Lower leg skin (tissue), 4 donors: ENCODE data around the gene GJD2. TPM values are rescaled to one million over a fixed set of nuclear protein-coding genes. Genes with fewer than 3 reads are reported as not detected.

ENCODE experiments used
- DNase-seq, 2 donors: peaks; one replicate each; pipeline ENCODE4 v3.0.0-alpha.2; 2019; ENCODE audit warnings: low spot score in 2 of 2
- H3K4me3 ChIP-seq: fragments of 200-600 bp; sonication (generic); 2 replicates; pipeline ENCODE4 v1.5.1; 2017; ENCODE audit warnings: mild to moderate bottlenecking, low read depth; ENCODE audit not compliant: poor library complexity, severe bottlenecking
- CTCF ChIP-seq, 3 donors: fragments of 450-650 bp; IDR thresholded peaks; one replicate each; pipeline ENCODE4 v1.5.1; 2016; ENCODE audit warnings: antibody characterized with exemption in 3 of 3, mild to moderate bottlenecking in 3 of 3, moderate library complexity in 2 of 3
- POLR2A ChIP-seq, 2 donors: fragments of 450-650 bp; IDR thresholded peaks; one replicate each; pipeline ENCODE4 v1.6.1; 2016 to 2017; ENCODE audit warnings: antibody characterized with exemption in 2 of 2, mild to moderate bottlenecking in 1 of 2, moderate library complexity in 1 of 2
- WGBS, 2 donors: methylation state at CpG; one replicate each; pipeline ENCODE4 v1.1.5; 2018; 5-methylcytosine and 5-hydroxymethylcytosine counted together
- intact Hi-C: fragments of 100-400 bp; cut with DNase I; formaldehyde crosslinking; loops from one replicate; pipeline ENCODE4 v1.15.0; 2023; ENCODE audit warnings: low total_unique reads
- total RNA-seq, 4 donors: library from RNA; depleted of rRNA; stranded (reverse); fragments of >200 nt; gene quantifications; one replicate each; pipeline ENCODE4 v1.1.0, GENCODE V29; 2016

The GJD2 gene
- total RNA-seq, 4 donors from 2014 or later: not detected

DNA sequence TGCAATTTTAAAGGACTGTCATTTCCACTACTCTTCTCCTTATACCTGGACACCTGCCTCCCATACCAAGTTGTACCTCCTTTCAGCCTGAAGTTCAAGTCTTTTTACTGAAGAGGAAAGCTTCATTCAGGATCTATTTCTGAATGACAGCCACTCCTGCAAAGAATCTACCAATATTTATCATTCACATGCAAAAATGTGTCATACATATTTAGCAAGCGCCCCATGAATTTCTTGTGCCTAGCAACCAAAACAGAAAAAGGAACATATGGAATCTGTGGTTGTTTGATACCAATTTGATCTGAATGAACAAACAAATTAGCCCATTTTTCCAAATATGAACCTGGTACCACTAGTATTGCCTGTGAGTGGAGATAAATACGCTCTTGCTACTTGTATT, 16.8 kb downstream of the GJD2 start:
- TF ChIP-seq POLR2A (IDR thresholded peaks at IDR 0.05): no peak
- no peak for TF ChIP-seq CTCF (IDR thresholded peaks at IDR 0.05)
- 89% methylated on average over 2 of the region's 2 CpGs for WGBS, 2 donors
- H3K4me3 ChIP-seq: no peak overlapping the region
- DNase-seq: no peak
- intact Hi-C loops: no loop called here

- no peak for DNase-seq
Measured at GRCh38 chr15:34737477-34737876, 17.3 kb downstream of the GJD2 start.

GRCh38 chr15:34734303-34734702, 20.5 kb downstream of the GJD2 start:
- no peak for TF ChIP-seq CTCF (IDR thresholded peaks at IDR 0.05)
- TF ChIP-seq POLR2A (IDR thresholded peaks at IDR 0.05): no peak
- no peak for DNase-seq
- 60 to 63% methylated on average over 5 of the region's 5 CpGs for WGBS, 2 donors
- intact Hi-C loops: no loop called here
- H3K4me3 ChIP-seq: no peak overlapping the region

More at GRCh38 chr15:34737477-34737876, 17.3 kb downstream of the GJD2 start:
- TF ChIP-seq POLR2A (IDR thresholded peaks at IDR 0.05) (no peak), CTCF (IDR thresholded peaks at IDR 0.05) (no peak)
- WGBS, 2 donors: 23 to 31% methylated on average over 3 of the region's 3 CpGs
- H3K4me3 ChIP-seq: no peak overlapping the region
- intact Hi-C loops: no loop called here

DNA sequence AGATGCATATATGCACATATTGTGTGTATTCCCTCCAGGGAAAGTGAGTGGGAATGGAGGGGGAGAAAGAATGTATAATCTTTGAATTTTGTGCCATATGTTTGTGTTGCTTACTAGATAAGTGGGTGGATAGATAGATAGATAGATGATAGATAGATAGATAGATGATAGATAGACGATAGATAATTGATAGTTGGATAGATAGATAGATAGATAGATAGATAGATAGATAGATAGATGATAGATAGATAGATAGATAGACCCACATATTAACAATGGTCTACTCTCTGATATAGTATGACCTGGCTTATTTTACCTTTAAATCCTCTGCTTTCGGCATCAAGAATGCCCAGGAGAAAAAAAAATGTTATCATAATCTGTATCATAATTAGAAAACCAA, 21.2 kb downstream of the GJD2 start:
- DNase-seq: no peak
- intact Hi-C loops: no loop called here
- H3K4me3 ChIP-seq: no peak overlapping the region
- TF ChIP-seq POLR2A (IDR thresholded peaks at IDR 0.05) (no peak), CTCF (IDR thresholded peaks at IDR 0.05) (no peak)
- 89 to 94% methylated on average over 2 of the region's 2 CpGs for WGBS, 2 donors

GRCh38 chr15:34732430-34732829, 22.4 kb downstream of the GJD2 start:
- H3K4me3 ChIP-seq: no peak overlapping the region
- intact Hi-C loops: no loop called here
- WGBS, 2 donors: 63% methylated on average over 6 of the region's 6 CpGs
- TF ChIP-seq CTCF (IDR thresholded peaks at IDR 0.05): no peak
- TF ChIP-seq POLR2A (IDR thresholded peaks at IDR 0.05): no peak
- DNase-seq: no peak

- H3K4me3 ChIP-seq: no peak overlapping the region
- TF ChIP-seq CTCF (IDR thresholded peaks at IDR 0.05) (no peak), POLR2A (IDR thresholded peaks at IDR 0.05) (no peak)
- DNase-seq: no peak
- intact Hi-C loops: no loop called here
- 59 to 66% methylated on average over 3 of the region's 3 CpGs for WGBS, 2 donors
Measured at GRCh38 chr15:34730701-34731100, 24.1 kb downstream of the GJD2 start.
